NOMO-1 treated with DMSO at 0.1 percent for 48 hours (cell line): ENCODE data around the gene ELOB.

Experiments
- DNase-seq: peaks from one replicate; lab custom pipeline; 2025; ENCODE audit not compliant: unreplicated experiment; lab: John Stamatoyannopoulos, UW

ELOB gene

DNA sequence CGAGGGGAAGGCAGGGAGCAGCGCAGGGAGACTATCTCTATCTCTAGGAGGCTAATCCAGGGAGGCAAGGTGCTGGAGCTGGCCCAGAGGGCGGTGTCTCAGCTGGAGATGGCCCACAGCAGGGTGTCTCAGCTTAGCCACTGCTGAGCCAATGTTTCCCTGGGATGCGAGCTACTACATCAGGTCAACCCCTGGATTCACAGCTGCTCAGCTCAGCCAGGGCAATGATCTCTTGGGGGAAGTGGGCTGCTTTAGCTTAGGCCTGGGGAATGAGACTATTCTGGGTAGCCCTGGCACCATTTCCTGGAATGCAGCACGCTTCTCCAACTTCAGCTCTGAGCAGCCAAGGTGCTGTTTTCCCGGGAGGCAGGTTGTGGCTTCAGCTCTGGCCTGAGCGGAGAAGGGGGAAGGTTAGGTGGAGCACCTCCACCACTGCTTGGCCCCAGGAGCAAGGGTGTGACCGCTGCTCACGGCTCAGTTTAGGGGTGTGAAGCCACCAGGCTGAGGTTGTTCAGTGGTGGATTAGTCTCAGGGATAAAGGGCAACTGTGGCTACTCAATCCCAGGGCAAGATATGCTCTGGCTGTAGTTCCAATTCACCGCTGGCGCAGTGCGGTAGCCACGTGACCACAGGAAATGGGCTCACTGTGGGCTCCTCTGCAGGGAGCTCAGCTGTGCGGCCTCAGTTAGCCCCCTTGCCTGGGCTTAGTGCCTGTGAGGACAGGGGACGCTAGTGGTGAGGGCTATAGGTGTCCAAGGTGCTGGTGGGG is 34.8 kb upstream of the ELOB start:
- no peak for DNase-seq

DNA sequence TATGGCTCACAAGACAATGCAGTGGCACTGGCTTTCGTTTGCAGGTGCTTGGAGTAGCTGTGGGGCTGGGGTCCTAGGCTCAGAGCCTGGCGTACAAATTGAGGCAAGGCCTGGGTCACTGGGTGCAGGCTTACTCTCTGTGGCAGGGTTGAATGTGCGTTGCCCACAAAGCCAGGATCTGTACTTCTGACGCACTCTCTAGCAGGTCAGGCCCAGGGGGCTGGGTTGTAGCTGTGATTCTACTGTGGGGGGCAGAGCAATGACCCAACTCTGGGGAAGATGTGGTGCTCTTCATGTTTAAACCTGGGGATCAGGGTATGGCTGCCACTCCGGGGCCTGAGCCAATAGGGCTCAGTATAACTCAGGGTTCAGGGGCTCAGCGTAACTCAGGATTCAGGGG is 33.6 kb upstream of the ELOB start:
- no peak for DNase-seq

DNA sequence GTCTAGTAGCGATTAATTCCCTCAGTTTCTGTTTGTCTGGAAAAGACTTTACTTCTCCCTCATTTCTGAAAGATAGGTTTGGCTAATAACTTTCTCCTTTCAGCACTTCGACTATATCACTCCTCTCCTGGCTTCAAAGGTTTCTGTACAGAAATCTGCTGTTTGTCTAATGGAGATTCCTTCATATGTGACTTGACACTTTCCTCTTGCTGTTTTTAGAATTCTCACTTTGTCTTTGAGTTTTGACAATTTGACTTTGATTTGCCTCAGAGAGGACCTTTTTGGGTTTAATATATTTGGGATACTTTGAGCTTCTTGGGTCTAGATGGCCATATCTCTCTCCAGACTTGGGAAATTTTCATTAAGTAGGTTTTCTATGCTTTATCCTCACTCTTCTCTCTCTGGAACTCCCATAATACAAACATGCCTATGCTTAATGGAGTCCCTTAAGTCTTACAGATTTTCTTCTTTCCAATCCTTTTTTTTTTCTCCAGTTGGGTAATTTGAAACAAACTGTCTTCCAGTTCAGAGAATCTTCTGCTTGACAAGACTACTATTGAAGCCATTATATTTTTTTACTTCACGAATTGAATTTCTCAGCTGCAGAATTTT is 32.2 kb upstream of the ELOB start:
- DNase-seq, result no peak

DNA sequence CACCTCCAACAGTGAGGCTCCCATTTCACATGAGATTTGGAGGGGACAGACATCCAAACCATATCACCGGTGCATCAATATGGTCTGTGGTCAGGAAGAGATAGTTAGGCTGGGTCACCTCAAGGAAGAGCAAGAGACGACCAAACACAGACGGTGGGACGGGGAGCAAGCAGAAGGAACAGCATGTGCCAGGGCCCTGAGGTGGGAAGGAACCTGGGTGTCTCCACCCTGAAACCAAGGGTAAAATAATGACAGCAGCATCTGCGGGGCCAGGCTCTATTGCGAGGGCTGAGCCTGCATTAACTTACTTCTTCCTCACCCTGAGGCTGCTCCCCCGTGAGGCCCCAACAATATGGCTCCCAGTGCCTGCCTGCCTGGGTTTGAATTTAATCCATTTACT is 31.1 kb upstream of the ELOB start:
- no peak for DNase-seq

DNA sequence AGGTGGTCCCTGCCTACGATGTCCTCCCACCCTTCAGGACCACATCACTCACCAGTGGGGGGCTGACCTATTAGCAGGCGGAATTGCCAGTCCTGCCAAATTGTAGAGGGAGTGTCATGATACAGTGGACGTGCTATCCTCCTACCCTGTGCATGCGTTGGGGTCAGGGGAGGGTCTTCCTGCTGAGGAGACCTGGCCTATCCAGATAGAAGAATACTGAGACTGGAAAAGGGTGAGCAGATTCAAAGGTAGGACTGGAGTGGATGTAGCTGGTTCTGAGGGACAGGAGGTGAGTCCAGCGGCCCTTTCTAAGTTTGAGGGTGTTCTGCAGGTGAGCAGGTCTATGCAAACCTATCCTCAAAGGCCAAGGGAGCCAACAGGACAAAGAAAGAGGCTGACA is 29.2 kb upstream of the ELOB start:
- no peak for DNase-seq

DNA sequence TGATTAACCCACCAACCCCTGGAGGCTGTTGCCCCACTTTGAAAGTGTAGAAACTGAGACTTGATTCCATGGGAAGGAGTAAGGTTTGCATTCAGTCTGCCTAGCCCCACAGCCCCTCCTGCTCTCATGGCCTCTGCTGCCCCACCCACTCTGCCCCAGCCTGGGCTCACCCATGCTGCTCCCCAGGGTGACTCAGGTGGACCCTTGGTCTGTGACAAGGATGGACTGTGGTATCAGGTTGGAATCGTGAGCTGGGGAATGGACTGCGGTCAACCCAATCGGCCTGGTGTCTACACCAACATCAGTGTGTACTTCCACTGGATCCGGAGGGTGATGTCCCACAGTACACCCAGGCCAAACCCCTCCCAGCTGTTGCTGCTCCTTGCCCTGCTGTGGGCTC is 27.6 kb upstream of the ELOB start:
- DNase-seq, result no peak

DNA sequence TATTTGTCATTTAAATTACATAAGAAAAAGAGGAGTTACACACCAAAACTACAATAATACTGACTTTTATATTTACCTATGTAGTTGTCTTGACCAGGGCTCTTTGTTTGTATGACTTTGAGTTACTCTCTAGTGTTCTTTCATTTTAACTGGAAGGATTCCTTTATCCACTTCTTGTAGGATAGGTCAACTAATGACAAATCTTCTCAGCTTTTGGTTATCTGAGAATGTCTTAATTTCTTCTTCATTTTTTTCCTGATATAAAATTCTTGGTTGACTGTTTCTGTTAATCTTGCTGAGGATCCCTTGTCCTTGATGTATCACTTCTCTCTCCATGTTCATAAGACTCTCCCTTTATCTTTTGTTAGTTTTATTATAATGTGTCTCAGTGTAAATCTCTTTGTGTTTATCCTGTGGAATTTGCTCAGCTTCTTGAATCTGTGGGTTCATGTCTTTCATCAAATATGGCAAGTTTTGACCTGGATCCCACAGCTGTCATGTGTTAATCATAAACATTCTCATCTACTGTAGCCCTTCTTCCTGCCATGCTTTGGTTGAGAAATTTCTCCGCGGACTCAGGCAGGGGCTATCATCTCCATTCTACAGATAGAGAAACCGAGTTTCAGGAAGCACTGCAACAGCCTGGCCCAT is 26.6 kb upstream of the ELOB start:
- DNase-seq, result no peak

DNA sequence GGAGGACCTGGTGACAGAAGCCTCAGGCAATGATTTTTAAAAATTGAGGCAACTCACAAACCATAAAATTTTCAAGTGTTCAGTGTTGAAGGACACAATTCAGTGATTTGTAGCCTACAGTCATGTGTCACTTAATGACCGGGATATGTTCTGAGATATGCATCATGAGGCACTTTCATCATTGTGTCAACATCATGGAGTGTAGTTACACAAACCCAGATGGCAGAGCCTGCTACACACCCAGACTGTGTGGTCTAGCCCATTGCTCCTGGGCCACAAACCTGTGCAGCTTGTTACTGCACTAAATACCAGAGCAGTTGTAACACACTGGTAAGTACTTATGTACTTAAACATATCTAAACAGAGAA is 22.8 kb upstream of the ELOB start:
- peak; percentile 24 for DNase-seq

DNA sequence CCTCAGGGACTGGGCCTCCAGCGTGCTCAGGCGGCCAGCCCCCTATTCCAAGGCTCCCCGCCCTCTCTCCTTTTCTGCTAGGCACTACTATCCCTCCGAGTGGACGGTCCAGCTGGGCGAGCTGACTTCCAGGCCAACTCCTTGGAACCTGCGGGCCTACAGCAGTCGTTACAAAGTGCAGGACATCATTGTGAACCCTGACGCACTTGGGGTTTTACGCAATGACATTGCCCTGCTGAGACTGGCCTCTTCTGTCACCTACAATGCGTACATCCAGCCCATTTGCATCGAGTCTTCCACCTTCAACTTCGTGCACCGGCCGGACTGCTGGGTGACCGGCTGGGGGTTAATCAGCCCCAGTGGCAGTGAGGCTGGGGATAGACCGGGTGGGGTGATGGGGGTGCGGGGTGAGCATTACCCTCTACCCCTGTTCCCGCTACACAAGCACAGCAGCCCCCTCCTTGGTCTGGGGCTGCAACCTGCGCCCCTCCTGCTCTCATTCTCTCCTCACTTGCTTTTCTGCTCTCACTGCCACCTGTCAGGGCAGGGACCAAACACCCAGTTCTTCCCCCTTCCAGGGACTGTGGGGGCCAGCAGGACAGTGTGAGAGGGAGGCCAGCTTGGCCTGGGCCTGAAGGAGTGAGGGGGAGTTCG is 22.3 kb upstream of the ELOB start:
- DNase-seq, result no peak

DNA sequence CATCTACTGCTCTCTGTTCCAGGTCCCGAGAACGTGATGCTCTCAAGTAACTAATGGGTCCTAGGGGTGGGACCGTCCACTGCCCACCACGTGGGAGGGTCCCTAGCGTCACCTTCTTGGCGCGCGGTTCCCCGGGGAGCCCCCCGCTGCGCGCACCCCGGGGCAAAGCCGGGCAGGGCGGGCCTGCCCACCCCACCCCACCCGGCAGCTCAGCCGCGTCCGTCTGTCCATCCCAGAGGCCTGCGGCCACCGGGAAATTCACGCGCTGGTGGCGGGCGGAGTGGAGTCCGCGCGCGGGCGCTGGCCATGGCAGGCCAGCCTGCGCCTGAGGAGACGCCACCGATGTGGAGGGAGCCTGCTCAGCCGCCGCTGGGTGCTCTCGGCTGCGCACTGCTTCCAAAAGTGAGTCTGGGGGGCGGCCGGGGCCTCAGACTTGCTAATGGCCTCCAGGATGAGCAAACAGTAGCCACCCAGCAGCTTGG is 21.7 kb upstream of the ELOB start:
- DNase-seq, result no peak

DNA sequence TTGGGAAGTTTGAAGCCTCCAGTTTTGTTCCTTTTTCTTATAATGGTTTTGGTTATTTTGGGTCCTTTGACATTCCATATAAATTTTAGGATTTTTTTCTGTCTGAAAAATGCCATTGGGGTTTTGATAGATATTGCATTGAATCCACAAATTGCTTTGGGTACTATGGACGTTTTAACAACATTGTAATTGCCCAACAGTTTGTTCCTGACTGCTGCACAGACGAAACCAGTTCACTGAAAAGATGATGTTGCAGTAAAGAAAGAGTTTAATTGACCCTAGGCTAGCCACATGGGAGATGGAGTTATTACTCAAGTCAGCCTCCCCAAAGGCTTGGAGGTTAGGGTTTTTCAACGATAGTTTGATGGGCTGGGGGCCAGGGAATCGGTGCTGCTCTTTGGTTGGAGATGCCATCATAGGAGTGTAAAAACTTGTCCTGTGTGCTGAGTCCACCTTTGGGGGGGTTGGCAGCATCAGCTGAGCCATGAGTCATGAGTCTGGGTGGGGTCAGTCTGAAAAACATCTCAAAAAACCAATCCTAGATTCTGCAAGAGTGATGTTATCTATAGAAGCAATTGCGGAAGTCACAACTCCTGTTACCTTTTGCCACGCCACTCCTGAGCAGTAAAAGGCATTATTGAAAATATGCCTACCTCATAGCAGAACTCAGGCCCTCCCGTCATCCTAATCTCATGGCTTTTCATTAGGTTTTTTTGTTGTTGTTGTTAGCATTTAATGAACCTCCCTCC is 18.5 kb upstream of the ELOB start:
- peak; percentile 80 for DNase-seq

DNA sequence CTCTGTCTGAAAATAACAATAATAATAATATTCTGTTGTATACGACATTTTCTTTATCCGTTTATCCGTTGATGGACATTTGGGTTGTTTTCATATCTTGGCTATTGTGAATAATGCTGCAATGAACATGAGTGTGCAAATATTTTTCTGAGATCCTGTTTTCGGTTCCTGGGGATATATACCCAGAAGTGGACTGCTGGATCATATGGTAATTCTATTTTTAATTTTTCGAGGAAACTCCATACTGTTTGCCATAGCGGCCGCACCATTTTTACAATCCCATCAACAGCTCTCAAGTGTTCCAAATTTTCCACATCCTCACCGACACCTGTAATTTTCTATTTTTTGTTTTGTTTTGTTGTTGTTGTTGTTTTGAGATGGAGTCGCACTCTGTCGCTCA is 15.9 kb upstream of the ELOB start:
- no peak for DNase-seq

DNA sequence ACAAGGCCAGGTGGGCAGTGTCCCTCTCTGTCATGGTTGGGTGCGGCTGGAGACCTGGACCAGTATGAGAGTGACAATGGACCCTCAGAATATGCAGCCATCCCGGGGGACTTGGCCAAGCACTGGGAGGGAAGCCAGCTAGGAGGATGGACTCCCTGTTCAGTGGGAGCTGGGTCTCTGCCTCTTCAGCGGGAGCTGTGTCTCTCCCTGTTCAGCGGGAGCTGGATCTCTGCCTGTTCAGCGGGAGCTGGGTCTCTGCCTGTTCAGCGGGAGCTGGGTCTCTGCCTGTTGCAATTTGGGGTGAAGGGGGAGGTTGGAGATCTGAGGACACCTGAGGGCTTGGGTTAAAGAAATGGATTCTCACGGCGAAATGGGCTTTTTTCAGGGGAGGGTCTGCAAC is 14.1 kb upstream of the ELOB start:
- no peak for DNase-seq

DNA sequence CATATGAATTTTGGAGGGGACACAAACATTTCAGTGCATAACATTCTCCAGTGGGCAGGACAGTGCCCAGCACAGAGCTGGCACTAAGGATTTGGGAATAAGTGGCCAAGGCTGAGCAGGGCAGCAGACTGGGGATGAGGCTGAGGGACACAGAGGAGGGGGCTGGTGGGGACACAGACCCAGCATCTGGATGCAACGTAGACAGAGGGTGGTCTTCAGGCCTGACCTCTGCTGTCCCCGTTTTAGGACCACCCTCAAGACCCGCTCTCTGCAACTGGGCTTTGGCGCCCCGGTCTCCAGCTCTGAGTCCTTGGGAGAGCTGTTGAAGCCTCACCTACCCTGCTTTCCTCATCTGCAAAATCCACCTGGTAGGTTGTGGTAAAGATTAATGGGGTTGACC is 13.6 kb upstream of the ELOB start:
- no peak for DNase-seq

DNA sequence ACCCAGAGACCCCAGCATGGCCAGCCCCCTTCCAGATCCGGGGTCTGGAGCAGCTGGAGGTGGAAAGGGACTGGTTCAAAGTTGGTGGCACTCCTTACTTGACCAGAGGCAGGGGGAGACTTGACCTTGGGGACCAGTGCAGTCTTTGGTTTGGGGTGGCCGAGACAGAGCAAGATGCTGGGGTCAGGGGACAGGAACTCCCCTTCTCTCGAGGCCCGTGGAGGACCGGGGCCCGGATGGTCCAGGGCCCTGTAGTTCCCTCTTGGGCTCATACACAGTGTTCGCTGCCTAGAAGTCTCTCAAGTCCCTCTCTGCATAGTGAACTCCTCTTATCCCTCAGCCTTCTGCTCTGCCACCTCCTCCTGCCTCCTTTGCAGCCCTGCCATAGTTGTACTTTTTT is 10.9 kb upstream of the ELOB start:
- no peak for DNase-seq

DNA sequence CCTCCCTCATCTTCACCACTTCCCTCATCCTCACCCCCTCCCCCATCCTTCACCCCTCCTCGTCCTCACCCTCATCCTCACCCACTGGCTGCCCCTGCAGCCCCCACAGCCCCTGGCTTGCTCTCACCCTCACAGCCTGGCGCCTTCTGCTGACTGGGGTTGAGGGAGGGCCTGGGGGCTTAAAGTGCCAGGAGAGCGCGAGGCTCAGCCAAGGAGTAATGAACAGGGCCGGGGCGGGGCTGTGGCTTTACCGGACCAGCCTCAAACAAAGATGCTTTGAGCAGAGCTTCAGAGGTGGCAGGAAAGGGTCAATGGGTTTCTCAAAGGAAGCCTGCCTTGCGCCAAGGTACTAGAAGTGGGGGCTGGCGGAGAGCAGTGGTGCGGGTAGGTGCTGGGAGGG is 10.3 kb upstream of the ELOB start, which contains the start of gene PRSS33:
TSS of gene PRSS33 (minus strand) at position 155 of the 400 bp plus-strand sequence. CDS start 1,013 bp downstream, outside the sequence.
- DNase-seq, result no peak

DNA sequence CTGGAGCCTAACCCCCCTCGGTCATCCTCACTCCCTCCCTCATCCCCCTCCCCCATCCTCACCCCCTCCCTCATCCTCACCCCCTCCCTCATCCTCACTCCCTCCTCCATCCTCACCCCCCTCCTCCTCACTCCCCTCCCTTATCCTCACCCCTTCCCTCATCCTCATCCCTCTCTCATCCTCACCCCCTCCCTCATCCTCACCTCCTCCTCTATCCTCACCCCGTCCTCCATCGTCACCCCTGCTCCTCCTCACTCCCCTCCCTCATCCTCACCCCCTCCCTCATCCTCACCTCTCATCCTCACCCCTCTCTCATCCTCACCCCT is 9.7 kb upstream of the ELOB start:
- no peak for DNase-seq

DNA sequence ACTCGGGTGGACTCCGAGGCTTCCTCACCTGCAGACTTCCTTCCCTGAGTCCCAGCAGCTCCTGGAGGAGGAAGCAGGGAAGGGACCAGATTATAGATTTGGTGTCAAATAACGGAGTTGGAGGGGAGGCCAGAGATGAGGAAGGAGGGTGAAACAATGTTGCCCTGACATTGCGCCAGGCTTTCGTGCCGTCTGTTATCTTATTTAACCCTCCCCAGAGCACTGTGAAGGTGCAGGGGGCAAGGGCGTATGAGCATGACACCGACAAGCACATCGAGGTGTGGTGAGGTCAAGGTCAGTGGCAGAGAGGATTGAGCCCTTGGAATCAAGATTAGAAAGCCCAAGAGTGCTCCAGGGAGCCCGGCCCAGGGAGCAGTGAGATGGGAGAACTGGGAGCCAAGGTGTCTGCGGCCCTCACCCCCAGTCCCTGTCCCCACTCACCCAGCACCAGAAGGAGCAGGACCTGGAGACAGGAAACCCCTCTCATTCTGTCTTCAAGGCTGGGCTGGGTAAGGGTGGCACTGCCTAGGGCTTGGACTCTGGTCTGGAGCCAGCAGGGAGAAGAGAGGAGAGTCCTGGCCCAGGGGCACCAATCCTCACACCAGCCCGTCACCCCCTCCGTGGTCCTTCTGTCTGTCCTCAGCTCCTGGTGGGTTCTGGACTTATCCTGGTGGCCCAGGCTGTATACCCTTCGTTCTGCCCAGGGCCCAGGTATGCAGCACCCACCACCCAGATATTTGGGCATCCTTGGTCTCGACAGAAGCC is 9.2 kb upstream of the ELOB start:
- DNase-seq, result no peak

DNA sequence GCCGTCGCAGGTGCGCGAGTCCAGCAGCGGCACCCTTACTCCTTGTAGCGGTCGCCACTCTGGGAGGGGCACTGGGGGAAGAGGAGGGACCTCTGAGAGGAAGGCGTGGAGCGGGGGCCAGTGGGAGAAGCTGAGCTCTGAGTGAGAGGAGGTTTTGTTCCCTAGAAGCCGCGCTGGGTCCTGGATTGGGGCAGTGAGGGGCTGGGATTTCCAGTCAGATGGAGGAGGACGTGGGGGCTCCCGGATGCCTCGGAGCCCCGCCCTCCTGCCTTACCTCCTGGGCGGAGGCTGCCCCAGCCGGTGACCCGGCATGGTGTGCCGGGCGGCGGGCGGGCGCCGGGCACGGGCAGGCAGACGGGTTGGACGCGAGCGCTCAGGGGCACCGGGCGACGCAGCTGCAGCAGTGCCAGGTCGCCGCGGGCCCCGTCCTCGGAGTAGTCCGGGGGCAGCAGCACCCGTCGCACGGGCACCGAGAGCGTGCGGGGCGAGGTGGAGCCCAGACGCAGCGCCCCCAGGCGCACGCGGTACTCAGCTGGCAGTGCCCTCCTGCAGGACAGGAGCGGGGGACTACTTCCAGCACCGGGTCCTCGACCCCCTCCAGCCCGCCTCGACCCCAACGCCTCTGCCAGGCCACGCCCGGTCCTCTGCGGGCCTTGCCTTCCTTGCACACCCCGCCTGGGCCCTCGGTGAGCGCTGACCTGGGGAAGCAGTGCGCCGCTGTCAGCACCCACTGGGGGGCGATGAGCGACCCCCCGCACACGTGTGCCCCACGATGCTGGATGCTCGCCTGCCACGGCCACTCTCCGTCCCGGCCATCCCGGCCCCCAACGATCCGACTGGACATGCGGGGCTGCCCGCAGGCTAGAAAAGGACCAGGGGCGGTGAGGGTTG is 8.3 kb upstream of the ELOB start:
- no peak for DNase-seq
